HEK293 (cell line): ENCODE data around the gene EIF4B.

Source experiments
- CTCF ChIA-PET: fragments of 350-600 bp; formaldehyde crosslinking; extraction: SDS; loops from one replicate; lab custom pipeline; 2021; ENCODE audit warnings: antibody characterized with exemption; lab: Yijun Ruan, JAX
- POLR2A ChIA-PET: fragments of 300-600 bp; formaldehyde crosslinking; extraction: SDS; loops from one replicate; lab custom pipeline; 2020; ENCODE audit warnings: antibody characterized with exemption, inconsistent platforms; lab: Yijun Ruan, JAX
- H3K27ac ChIP-seq: fragments of 200-500 bp; sonication (Bioruptor generic); 2 replicates; pipeline ENCODE4 v1.5.1; 2014; ENCODE audit warnings: low read depth, low read length, control low read depth, inconsistent platforms; ENCODE audit errors: extremely low read depth
- H3K36me3 ChIP-seq, 2 experiments: fragments of 200-500 bp in 1 of 2; sonication (Bioruptor generic) in 1 of 2; 1 replicate in 1 of 2; 2 replicates in 1 of 2; pipeline ENCODE4 v1.5.1; 2014 to 2017; ENCODE audit warnings: inconsistent platforms in 2 of 2, low read length in 2 of 2; ENCODE audit not compliant: control insufficient read depth in 2 of 2, insufficient read depth in 1 of 2
- H3K4me1 ChIP-seq: fragments of 200-500 bp; sonication (Bioruptor generic); 2 replicates; pipeline ENCODE4 v1.5.1; 2014; ENCODE audit warnings: mild to moderate bottlenecking, low read length, inconsistent platforms; ENCODE audit not compliant: control insufficient read depth, insufficient read depth
- H3K4me3 ChIP-seq: 2 replicates; pipeline ENCODE4 v1.5.1; 2011; ENCODE audit warnings: low read depth, mild to moderate bottlenecking, control low read depth, low read length, moderate library complexity
- H3K9me3 ChIP-seq: fragments of 200-500 bp; sonication (Bioruptor generic); 2 replicates; pipeline ENCODE4 v1.5.1; 2014; ENCODE audit warnings: low read depth, low read length, inconsistent platforms; ENCODE audit not compliant: control insufficient read depth, insufficient read depth
- GLIS1 ChIP-seq: fragments of 450-650 bp; formaldehyde crosslinking; IDR thresholded peaks from 2 replicates; pipeline ENCODE4 v1.5.1; 2016; ENCODE audit warnings: missing biosample characterization, missing genetic modification characterization
- GLIS2 ChIP-seq: fragments of 450-650 bp; formaldehyde crosslinking; IDR thresholded peaks from 2 replicates; pipeline ENCODE4 v1.5.1; 2016; ENCODE audit warnings: missing biosample characterization, missing genetic modification characterization
- HOXC10 ChIP-seq: sonication (generic); formaldehyde crosslinking; IDR thresholded peaks from 2 replicates; pipeline ENCODE4 v1.8.1; 2023; ENCODE audit warnings: mild to moderate bottlenecking, missing genetic modification reagents
- IKZF3 ChIP-seq: fragments of 450-650 bp; IDR thresholded peaks from 2 replicates; pipeline ENCODE4 v1.5.0; 2018; ENCODE audit warnings: missing biosample characterization, mild to moderate bottlenecking, missing genetic modification characterization, moderate library complexity
- KLF1 ChIP-seq: fragments of 450-650 bp; formaldehyde crosslinking; IDR thresholded peaks from 2 replicates; pipeline ENCODE4 v1.5.1; 2016; ENCODE audit warnings: missing biosample characterization, missing genetic modification characterization
- KLF7 ChIP-seq: fragments of 450-650 bp; formaldehyde crosslinking; IDR thresholded peaks from 2 replicates; pipeline ENCODE4 v1.5.1; 2016; ENCODE audit warnings: missing biosample characterization, missing genetic modification characterization, borderline replicate concordance
- OVOL3 ChIP-seq: fragments of 450-650 bp; formaldehyde crosslinking; IDR thresholded peaks from 2 replicates; pipeline ENCODE4 v1.5.1; 2016; ENCODE audit warnings: missing biosample characterization, missing genetic modification characterization
- PRDM1 ChIP-seq: fragments of 450-650 bp; formaldehyde crosslinking; IDR thresholded peaks from 2 replicates; pipeline ENCODE4; 2016; ENCODE audit warnings: missing biosample characterization, missing genetic modification characterization
- SALL2 ChIP-seq: fragments of 450-650 bp; formaldehyde crosslinking; IDR thresholded peaks from 2 replicates; pipeline ENCODE4 v1.5.0; 2017; ENCODE audit warnings: missing biosample characterization, mild to moderate bottlenecking, missing genetic modification characterization, borderline replicate concordance
- WT1 ChIP-seq: fragments of 450-650 bp; formaldehyde crosslinking; IDR thresholded peaks from 2 replicates; pipeline ENCODE4 v1.5.1; 2016; ENCODE audit warnings: missing biosample characterization, missing genetic modification characterization
- ZBTB17 ChIP-seq: fragments of 450-650 bp; formaldehyde crosslinking; IDR thresholded peaks from 2 replicates; pipeline ENCODE4 v1.5.1; 2016; ENCODE audit warnings: missing biosample characterization, missing genetic modification characterization
- ZIC2 ChIP-seq: fragments of 450-650 bp; formaldehyde crosslinking; IDR thresholded peaks from 2 replicates; pipeline ENCODE4 v1.5.1; 2016; ENCODE audit warnings: missing biosample characterization, missing genetic modification characterization
- ZNF2 ChIP-seq: fragments of 450-650 bp; formaldehyde crosslinking; IDR thresholded peaks from 2 replicates; pipeline ENCODE4 v1.5.1; 2016; ENCODE audit warnings: missing biosample characterization, missing genetic modification characterization
- ZNF202 ChIP-seq: fragments of 450-650 bp; formaldehyde crosslinking; IDR thresholded peaks from 2 replicates; pipeline ENCODE4 v1.5.1; 2016; ENCODE audit warnings: missing biosample characterization, missing genetic modification characterization, borderline replicate concordance
- ZNF24 ChIP-seq: fragments of 450-650 bp; formaldehyde crosslinking; IDR thresholded peaks from 2 replicates; pipeline ENCODE4 v1.5.1; 2016; ENCODE audit warnings: missing biosample characterization, missing genetic modification characterization
- ZNF266 ChIP-seq: fragments of 450-650 bp; formaldehyde crosslinking; IDR thresholded peaks from 2 replicates; pipeline ENCODE4 v1.5.1; 2016; ENCODE audit warnings: missing biosample characterization, missing genetic modification characterization, low read depth
- ZNF341 ChIP-seq: fragments of 450-650 bp; formaldehyde crosslinking; IDR thresholded peaks from 2 replicates; pipeline ENCODE4; 2016; ENCODE audit warnings: low read depth, missing biosample characterization, missing genetic modification characterization
- ZNF660 ChIP-seq: fragments of 450-650 bp; IDR thresholded peaks from 2 replicates; pipeline ENCODE4 v1.5.1; 2018; ENCODE audit warnings: missing biosample characterization, mild to moderate bottlenecking, missing genetic modification characterization
- ZNF768 ChIP-seq: fragments of 450-650 bp; formaldehyde crosslinking; IDR thresholded peaks from 2 replicates; pipeline ENCODE4 v1.5.1; 2018; ENCODE audit warnings: missing biosample characterization, mild to moderate bottlenecking, missing genetic modification characterization
- TF ChIP-seq, protein P1 (sequence below): fragments of 450-650 bp; formaldehyde crosslinking; conservative IDR thresholded peaks from 2 replicates; pipeline ENCODE4 v1.5.1; 2016; ENCODE audit warnings: low read depth, missing biosample characterization, missing genetic modification characterization
- TF ChIP-seq, protein P2 (sequence below): fragments of 450-650 bp; formaldehyde crosslinking; IDR thresholded peaks from 2 replicates; pipeline ENCODE4 v1.5.1; 2016; ENCODE audit warnings: missing biosample characterization, missing genetic modification characterization

The EIF4B gene

DNA sequence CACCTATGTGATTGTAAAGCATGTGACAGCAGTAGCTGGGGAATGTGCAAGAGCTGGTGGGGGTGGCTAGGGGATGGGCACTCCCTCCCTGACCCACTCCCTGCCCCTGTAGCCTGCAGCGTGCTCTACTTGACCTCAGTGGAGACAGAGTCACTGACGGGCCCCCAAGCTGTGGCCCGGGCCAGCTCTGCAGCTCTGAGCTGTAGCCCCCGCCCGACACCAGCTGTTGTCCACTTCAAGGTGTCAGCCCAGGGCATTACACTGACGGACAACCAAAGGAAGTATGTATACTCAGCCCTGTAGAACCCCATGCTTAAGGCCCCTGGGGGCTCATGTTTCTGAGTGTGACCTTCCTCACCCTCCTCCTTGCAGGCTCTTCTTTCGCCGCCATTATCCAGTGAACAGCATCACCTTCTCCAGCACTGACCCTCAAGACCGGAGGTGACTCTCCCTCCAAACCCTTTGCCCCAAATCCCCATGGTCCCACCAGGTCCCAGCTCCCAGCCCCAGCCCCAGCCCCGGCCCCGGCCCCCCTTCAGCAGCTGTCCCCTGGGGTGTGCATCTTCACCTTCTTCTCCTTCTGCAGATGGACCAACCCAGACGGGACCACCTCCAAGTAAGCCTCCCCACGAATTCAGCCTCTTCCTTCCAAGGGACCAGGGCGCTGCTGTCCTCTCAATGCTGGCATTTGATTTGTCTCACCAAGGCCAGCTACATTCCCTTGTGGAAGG is 56.9 kb downstream of the EIF4B start:
- CTCF ChIA-PET, result interaction anchor here (0.7 to 11.5 kb wide), 6 partner anchors 8 to 96 kb away, joined by 3 to 264 read pairs (median 34); partner anchors contain the start of genes IGFBP6, SOAT2 and SPRYD3

DNA sequence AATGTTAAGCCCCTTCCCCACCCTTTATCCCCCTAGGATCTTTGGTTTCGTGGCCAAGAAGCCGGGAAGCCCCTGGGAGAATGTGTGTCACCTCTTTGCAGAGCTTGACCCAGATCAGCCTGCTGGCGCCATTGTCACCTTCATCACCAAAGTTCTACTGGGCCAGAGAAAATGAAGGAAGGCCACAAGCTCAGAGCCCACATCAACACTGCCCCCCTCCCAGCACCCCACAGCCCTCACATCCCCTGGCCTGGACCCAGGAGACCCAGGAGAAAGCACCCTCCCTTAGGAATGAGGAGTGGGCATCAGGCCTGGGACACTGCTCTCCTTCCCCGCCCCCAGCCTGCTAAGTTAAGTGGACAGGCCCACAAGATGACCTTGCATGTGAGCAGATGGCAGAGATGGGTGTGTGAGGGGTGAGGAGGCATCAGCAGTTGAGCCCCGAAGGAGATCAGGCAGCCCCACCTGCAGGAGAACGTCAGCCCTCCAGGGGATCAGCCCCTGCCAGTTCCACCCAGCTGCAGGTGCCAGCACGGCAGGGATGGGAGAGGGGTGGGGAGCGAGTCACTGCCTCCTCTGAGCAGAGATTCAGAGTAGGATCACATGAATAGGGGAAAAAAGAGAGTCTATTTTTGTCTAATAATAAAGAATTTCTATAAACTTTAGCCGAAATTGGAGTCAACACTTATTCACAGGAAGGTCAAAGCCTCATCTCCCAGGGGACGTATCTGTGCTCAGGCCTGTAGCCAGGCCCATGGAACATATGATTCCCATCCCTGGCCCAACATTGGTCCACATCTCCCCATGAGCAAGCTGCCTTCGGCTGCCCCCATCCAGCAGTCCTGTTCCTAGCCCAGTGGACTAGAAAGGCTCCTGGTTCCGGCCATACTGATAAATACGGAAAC is 57.7 kb downstream of the EIF4B start:
- Histone ChIP-seq H3K36me3 (peaks cover 0 to 58% of the 10 kb centered on the region in 2 experiments; a peak in 1 of 3 replicates), H3K27ac (no peak overlapping the region), H3K4me1 (peaks cover 6% of the 10 kb centered on the region), H3K4me3 (no peak overlapping the region), H3K9me3 (no peaks in the 10 kb centered on the region)
- ChIA-PET POLR2A (interaction anchor here (0.6 to 2.7 kb wide), 3 partner anchors 10 to 35 kb away, joined by 3 to 17 read pairs (median 3); no protein-coding TSS in a partner anchor), CTCF (interaction anchor here (0.5 to 11.5 kb wide), 11 partner anchors 9 to 154 kb away, joined by 3 to 264 read pairs (median 6); partner anchors contain the start of genes IGFBP6, SOAT2 and SPRYD3)
- TF ChIP-seq KLF1 (tag by site-specific recombination), result peak; percentile 67
- peak; percentile 82 for TF ChIP-seq ZIC2 (tag by site-specific recombination)
- peak; percentile 92 for TF ChIP-seq GLIS1 (tag by site-specific recombination)
- TF ChIP-seq ZNF768, result no peak
- peak; percentile 44 for TF ChIP-seq ZBTB17 (tag by site-specific recombination)
- no peak for TF ChIP-seq KLF7 (tag by site-specific recombination)

More for the DNA sequence above, 56.9 kb downstream of the EIF4B start:
- Histone ChIP-seq H3K36me3 (peaks cover 0 to 57% of the 10 kb centered on the region in 2 experiments; a peak in 1 of 3 replicates), H3K4me1 (peaks cover 6% of the 10 kb centered on the region), H3K27ac (no peak overlapping the region), H3K9me3 (no peaks in the 10 kb centered on the region), H3K4me3 (no peak overlapping the region)
- TF ChIP-seq ZNF2 (tag by site-specific recombination) (no peak), ZNF660 (tag by site-specific recombination) (no peak), ZNF266 (tag by site-specific recombination) (no peak), PRDM1 (tag by site-specific recombination) (no peak), IKZF3 (tag by site-specific recombination) (no peak), SALL2 (no peak), HOXC10 (CRISPR knock-in tag) (no peak), ZNF24 (tag by site-specific recombination) (no peak), OVOL3 (tag by site-specific recombination) (no peak), WT1 (no peak), ZNF341 (tag by site-specific recombination) (no peak), GLIS2 (tag by site-specific recombination) (no peak), ZNF202 (tag by site-specific recombination) (no peak)
- TF ChIP-seq, protein P1, sequence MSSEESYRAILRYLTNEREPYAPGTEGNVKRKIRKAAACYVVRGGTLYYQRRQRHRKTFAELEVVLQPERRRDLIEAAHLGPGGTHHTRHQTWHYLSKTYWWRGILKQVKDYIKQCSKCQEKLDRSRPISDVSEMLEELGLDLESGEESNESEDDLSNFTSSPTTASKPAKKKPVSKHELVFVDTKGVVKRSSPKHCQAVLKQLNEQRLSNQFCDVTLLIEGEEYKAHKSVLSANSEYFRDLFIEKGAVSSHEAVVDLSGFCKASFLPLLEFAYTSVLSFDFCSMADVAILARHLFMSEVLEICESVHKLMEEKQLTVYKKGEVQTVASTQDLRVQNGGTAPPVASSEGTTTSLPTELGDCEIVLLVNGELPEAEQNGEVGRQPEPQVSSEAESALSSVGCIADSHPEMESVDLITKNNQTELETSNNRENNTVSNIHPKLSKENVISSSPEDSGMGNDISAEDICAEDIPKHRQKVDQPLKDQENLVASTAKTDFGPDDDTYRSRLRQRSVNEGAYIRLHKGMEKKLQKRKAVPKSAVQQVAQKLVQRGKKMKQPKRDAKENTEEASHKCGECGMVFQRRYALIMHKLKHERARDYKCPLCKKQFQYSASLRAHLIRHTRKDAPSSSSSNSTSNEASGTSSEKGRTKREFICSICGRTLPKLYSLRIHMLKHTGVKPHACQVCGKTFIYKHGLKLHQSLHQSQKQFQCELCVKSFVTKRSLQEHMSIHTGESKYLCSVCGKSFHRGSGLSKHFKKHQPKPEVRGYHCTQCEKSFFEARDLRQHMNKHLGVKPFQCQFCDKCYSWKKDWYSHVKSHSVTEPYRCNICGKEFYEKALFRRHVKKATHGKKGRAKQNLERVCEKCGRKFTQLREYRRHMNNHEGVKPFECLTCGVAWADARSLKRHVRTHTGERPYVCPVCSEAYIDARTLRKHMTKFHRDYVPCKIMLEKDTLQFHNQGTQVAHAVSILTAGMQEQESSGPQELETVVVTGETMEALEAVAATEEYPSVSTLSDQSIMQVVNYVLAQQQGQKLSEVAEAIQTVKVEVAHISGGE (tag by site-specific recombination), result no peak
- TF ChIP-seq, protein P2, sequence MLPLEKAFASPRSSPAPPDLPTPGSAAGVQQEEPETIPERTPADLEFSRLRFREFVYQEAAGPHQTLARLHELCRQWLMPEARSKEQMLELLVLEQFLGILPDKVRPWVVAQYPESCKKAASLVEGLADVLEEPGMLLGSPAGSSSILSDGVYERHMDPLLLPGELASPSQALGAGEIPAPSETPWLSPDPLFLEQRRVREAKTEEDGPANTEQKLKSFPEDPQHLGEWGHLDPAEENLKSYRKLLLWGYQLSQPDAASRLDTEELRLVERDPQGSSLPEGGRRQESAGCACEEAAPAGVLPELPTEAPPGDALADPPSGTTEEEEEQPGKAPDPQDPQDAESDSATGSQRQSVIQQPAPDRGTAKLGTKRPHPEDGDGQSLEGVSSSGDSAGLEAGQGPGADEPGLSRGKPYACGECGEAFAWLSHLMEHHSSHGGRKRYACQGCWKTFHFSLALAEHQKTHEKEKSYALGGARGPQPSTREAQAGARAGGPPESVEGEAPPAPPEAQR (tag by site-specific recombination), result no peak
- POLR2A ChIA-PET, result interaction anchor here (0.6 to 1.2 kb wide), 2 partner anchors 9 to 16 kb away, joined by 3 to 5 read pairs; partner anchors contain the start of gene SPRYD3
